ENCODE measurements around the gene AP5B1.

The AP5B1 gene

DNA sequence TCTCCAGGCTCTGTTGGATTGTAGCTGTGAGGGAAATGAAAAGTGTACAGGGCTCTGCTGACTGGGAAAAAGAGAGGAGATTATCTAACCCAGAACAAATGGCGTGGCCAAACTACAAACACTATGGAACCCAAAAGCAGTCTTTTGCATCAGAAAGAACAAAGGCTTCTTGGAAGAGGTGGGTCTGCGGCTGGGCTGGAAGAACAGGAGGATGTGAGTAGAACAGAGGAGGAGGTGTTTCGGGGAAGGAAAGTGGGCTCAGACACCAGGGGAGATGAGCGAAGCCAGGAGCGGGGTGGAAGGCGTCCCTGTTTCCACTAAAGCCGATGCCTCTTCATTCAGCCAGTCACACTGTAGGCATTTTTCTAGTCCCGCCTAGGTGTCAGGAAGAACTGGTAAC, 18.1 kb upstream of the AP5B1 start:
- ATAC-seq = no peak

GRCh38 chr11:65797711-65798110, 16.9 kb upstream of the AP5B1 start:
- ATAC-seq = no peak

- ATAC-seq = no peak
These were observed 16.2 kb upstream of the AP5B1 start for GRCh38 chr11:65796726-65797601.

DNA sequence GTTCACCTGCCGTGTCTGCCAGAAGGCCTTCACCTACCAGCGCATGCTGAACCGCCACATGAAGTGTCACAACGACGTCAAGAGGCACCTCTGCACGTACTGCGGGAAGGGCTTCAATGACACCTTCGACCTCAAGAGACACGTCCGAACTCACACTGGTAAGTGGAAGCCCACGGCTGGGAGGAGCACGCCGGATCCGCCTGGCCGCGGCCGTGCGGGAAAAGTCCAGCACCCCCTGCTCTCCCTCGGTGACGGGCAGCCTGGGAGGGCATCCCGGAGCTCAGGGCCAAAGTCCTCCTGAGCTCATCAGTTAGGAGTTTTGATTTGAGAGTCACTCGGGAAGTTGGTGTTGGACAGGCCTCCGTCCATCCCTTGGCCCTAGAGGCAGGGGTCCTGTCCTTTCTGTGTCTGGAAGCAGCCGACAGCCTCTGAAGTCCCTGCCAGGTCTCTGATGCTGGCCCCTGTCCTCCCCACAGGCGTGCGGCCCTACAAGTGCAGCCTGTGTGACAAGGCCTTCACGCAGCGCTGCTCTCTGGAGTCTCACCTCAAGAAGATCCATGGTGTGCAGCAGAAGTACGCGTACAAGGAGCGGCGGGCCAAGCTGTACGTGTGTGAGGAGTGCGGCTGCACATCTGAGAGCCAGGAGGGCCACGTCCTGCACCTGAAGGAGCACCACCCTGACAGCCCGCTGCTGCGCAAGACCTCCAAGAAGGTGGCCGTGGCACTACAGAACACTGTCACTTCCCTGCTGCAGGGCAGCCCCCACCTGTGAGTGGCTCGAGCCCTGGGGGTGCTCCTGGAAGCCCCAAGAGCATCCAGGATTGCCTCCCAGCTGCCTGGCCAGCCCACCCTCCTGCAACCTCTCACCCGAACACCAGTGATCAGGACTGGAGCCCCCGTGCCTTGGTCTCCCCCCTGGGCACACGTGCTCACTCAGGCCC, 14.1 kb upstream of the AP5B1 start:
- no peak for ATAC-seq

DNA sequence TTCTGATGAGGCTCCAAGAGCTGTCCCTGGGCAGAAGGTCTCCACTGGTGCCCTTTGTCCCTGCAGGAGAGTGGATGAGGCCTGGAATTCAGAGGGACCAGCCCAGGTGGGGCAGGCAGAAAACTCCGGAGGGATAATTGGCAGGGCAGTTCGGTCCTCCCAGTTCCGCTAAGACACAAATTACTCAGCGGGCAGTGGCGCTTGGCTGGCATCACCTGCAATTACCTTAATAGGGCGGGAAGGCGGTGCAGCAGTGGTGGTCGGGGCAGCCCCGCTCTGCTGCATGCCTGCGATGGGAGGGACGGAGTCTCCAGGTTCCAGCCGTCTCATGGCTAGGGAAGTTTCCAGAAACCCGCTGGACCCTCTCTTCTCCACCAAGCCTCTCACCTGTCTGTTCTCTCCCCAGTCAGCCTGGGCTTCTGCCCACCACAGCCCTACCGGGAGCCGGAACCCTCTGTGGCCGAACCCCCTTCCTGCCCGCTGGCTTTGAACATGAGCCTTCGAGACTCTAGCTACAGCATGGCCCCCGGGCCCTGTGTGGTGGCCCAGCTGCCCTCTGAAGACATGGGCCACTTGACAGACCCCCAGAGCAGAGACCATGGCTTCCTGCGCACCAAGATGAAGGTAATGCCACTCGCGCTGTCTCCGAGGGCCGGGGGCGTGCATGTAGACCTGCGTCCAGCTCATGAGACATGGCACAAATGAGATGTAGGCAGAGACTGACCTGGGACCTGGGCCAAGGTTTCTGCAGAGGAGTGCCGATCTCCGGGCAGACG, 13.0 kb upstream of the AP5B1 start:
- ATAC-seq = no peak

- no peak for ATAC-seq
These were observed 12.4 kb upstream of the AP5B1 start for GRCh38 chr11:65793144-65793581.

GRCh38 chr11:65792456-65792855, 11.7 kb upstream of the AP5B1 start:
- no peak for ATAC-seq

DNA sequence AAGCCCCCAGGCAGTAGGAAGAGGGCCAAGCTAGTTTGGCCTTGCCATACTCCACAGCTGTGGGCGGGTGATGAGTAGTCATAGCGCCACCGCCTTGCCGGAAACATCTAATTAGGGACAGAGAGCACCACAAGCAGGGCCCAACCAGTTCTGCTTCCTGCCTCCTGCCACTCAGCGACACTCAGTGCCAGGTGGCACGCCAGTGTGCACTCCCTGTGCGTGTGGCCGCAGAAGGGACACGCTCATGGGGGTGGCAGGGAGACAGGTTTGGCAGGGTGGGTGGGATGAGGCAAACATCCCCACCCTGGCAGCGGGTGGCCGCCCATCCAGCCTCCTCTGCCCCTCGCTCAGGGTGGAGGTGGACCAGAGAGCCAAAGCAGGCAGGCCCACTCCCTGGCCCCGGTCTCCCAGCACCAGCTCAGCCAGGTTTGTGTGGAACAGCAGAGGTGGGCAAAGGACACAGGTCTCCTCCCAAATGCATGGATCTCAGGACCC, 11.0 kb upstream of the AP5B1 start:
- peak; percentile 90 to 95 for ATAC-seq

DNA sequence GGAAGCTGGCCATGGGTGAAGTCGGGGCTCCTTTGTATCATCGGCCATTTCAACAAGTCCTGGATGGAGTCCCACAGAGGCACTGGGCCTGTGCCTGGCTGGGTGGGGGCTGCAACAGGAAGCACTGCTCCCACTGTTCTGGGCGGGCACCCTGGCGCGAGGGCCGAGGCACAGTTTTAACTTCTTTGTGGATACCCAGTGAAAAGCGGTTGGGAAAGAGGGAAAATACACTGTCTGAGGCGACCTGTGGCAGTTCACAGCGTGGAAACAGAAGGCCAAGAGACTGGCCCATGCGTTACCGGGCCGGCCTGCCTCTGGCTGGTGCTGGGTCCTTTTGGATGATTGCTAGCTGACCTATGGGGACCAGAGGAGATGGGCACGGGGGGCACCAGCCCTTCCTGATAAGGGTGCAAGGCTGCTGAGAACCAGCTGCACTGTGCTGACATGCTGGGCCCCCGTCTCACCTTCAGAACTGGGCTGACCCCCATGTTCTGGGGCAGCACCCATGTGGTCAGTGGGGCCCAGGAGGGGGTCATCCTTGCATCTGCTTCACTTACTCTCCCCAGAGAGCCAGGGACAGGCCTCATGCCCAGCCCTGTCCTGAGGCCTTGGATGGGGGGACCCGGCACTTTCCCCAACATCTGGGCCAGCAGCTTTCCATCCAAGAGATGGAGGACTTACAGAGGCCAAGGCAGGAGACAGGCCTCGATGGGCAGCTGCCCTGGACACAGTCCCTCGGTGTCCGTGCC, 10.3 kb upstream of the AP5B1 start:
- no peak for ATAC-seq

DNA sequence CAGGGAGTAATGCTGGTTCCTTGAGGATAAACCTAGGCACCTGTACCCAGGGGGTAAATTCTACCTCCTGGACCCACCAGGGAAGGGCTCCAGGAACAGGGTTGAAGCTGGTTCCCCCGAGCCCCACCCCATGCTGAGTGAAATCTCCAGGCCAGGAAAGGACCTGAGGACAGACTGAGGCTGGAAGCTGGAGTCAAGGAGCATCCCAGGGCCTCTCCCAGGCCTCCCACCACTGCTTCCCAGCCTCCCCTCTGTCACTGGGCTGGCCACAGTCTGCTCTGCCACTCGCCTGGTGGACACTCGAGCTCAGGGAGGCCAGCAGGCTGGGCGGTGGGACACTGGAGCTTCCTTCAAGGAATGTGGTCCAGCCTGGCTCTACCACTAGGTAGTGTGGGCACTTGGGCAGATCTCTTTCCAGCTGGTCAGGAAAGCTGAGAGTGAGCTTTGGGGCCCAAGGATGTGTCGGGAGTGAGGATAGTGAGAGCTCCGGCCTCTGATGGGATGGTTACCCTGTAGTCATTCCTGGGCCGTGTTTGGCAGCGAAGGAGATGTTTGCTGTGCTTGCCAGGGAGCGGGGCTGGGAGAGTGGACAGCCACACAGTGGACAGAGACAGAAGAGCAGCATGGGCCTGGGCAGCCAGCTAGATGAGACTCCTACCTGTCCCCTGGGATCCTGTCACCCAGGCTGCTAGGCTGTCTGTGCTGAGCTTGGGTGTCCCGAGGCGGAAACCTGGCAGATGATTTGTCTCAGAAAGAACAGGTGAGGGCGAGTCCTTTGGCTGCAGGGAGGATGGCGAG, 9.5 kb upstream of the AP5B1 start:
- no peak for ATAC-seq

DNA sequence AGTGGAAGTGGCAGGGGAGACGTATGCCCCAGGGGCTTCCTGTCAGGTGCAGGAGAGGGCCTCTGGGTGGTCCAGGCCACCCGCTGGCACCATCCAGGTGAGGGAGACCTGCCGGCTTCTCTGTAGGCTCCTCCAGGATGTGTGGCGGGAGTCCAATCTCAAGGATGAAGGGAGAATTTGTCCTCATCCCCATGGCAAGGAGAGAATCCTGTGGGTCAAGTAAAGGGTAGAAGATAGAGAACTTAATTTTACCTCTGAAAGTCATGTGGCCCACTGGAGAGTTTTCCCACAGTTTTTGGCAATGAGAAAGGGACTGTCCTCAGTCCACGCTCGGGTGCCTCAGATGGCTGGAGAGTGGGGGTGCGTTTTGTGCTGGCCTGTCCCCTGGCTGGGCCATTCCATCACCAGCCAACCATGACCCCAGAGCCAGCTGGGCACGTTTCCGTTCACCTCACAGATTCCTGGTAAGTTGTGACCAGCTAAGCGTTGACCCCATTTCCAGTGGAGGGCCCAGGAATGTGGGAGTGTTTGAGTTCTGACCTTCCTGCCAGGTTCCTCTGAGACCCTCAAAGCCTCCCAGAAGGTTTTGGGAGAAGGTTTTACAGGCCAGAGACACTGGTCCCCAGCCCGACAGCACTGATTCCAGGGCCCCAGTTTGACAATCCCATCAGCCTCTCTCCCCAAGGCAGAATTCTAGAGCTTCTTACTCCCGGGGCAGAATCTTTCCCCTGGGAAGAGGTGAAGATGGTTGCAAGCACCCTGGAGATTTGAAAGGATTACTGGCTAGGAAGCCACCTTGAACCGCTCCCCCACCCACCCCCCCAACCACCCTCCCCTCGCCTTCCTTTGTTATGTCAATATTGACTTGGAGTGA, 8.7 kb upstream of the AP5B1 start:
- ATAC-seq = no peak

DNA sequence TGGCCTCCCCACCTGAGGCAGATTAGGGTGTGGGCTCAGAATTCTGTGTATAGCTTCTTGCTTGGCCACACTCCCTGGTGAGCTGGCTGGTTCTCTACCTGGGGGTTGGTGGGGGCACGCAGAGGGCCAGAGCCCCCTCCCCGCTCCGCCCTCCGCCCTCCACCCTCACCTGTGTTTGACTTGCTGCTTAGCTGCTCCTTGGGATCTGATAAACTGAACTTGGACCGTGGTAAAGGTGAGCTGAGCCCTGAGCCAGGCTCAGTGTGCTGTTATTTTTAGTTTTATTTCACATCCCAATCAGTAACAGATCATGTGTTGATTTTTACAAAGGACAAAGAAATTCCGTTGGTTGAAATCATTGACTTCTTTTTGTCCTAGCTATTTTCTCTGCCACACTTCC, 8.0 kb upstream of the AP5B1 start:
- ATAC-seq = no peak

- ATAC-seq = no peak
These were observed 7.2 kb upstream of the AP5B1 start for GRCh38 chr11:65787649-65788622.

DNA sequence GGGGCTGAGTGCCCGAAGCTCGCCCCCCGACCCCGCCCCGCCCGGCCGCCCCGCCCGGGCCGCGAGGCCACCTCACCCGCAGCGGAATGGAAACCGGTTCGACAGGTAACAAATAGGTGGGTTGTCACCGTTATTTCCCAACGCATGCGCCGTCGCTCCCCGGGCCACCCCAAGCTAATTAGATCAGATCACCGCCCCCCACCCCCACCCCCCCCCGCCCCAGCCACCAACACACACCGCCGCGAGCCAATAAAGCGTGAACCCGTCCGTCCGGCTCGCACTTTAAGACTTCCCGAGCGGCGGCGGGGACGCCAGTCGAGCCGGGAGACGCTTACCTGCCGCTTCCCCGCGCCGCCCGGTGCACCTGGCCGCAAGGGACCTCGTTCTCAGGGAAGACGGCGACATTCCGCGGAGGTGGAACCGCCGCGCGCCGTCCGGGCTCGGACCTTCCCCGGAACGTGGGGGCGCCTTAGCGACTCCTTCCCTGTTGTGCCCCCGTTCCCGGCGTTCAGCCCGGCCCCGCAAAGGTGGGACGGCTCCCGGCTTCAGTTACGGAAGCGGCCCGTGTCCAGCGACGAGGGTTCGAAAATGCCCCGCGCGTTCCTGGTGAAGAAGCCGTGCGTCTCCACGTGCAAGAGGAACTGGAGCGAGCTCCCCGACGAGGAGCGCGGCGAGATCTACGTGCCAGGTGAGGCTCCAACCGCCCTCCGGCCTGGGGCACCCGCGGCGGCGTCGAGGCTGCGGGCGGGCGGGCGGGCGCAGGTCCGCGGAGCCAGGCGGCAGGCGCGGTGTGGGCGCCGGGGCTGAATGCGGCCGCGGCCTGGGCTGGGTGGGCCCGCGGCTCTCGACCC, 6.2 kb upstream of the AP5B1 start, which contains the start of gene OVOL1:
OVOL1 (plus strand) TSS at position 278 of the 851 bp plus-strand sequence; CDS start at position 589, 311 bp downstream.
- ATAC-seq = peak in 1 of 2 donors; percentile 20

DNA sequence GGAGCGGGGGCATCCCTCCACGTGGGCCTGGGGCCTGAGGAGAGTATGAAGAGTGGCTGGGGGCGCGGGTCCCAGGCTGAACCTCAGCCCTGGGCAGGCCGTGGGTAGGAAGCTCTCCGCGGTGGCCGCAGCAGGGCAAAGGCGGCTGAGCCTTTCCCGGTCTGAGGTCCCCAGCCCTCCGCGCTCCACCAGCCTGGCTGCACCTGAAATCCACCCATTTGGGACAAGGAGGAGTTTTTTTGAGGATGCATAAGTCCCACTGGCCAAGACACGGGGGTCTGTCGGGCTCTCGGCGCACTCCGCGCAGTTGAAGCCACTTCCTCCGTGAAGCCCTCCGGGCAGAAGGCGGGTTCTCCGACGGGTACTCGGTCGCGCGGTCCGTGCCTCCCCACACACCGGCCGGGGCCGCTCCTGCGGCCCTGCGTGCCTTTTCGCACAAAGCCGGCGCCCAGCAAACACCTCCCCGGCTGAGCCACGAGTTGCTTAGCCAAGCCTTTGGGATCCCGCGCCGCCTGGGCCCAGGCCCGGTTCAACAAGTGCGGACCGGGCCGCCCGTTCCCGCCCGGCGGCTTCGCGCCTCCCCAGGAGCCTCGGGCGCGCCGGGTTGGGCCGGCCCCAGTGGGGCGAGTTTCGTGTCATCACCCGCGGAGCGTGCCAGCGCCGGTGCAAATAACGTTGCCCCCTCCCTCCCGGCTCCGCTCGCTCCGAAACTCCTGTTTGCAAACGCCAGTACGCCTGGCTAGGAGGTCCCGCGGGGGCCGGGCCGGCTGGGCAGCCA, 5.4 kb upstream of the AP5B1 start:
- ATAC-seq = peak in 1 of 2 donors; percentile 29

GRCh38 chr11:65785319-65786007, 4.7 kb upstream of the AP5B1 start:
- no peak for ATAC-seq

All from activated CD4-positive, CD25-positive, alpha-beta regulatory T cell treated with anti-CD3 and anti-CD28 coated beads, Interleukin-2, amount 50 U/mL, for 24 hours (primary cell).